OCI-M2 (cell line): ENCODE measurements around the gene RTN1.

Experiments
- DNase-seq: peaks from one replicate; lab custom pipeline; 2025; ENCODE audit not compliant: unreplicated experiment; lab: John Stamatoyannopoulos, UW

Gene RTN1

GRCh38 chr14:59632381-59632780 lies 238.2 kb downstream of the RTN1 start:
- no peak for DNase-seq

- DNase-seq: no peak
Measured at GRCh38 chr14:59631237-59631636, 239.3 kb downstream of the RTN1 start.

GRCh38 chr14:59630288-59630963 lies 240.2 kb downstream of the RTN1 start:
- no peak for DNase-seq

- DNase-seq: no peak
Measured at GRCh38 chr14:59629444-59630287, 240.9 kb downstream of the RTN1 start.

- DNase-seq: no peak
Measured at GRCh38 chr14:59627011-59627520, 243.5 kb downstream of the RTN1 start.

- DNase-seq: no peak
Measured at GRCh38 chr14:59622631-59623030, 247.9 kb downstream of the RTN1 start.

- no peak for DNase-seq
Measured at GRCh38 chr14:59619061-59619460, 251.5 kb downstream of the RTN1 start.

GRCh38 chr14:59601056-59601455 lies 269.5 kb downstream of the RTN1 start:
- no peak for DNase-seq

- DNase-seq: no peak
Measured at GRCh38 chr14:59600211-59600945, 270.2 kb downstream of the RTN1 start.

GRCh38 chr14:59595071-59595470 lies 275.5 kb downstream of the RTN1 start:
- no peak for DNase-seq

- DNase-seq: no peak
Measured at GRCh38 chr14:59591641-59592370, 278.8 kb downstream of the RTN1 start.

- DNase-seq: no peak
Measured at GRCh38 chr14:59588101-59588500, 282.5 kb downstream of the RTN1 start.

GRCh38 chr14:59585891-59586554 lies 284.6 kb downstream of the RTN1 start:
- no peak for DNase-seq

GRCh38 chr14:59583755-59584154 lies 286.8 kb downstream of the RTN1 start:
- DNase-seq: no peak

- DNase-seq: no peak
Measured at GRCh38 chr14:59582845-59583509, 287.6 kb downstream of the RTN1 start.

GRCh38 chr14:59582161-59582560 lies 288.4 kb downstream of the RTN1 start:
- DNase-seq: no peak

- no peak for DNase-seq
Measured at GRCh38 chr14:59580911-59581310, 289.7 kb downstream of the RTN1 start.

- no peak for DNase-seq
Measured at GRCh38 chr14:59576332-59577294, 294.0 kb downstream of the RTN1 start, which contains the start of gene CCDC175. TSS of gene CCDC175 (minus strand) at chr14:59576812. CDS start at chr14:59576775, 37 bp downstream.

GRCh38 chr14:59570122-59570521 lies 300.5 kb downstream of the RTN1 start:
- DNase-seq: no peak
